Stimulated activated CD4-positive, alpha-beta T cell treated with anti-CD3 and anti-CD28 coated beads, Interleukin-12 subunit alpha, Interleukin-12 subunit beta, amount 100 ng/mL, for 24 hours (primary cell): ENCODE data around the gene DDX10.

ENCODE experiments used
- DNase-seq, 2 experiments: peaks; one replicate each; pipeline ENCODE4 v3.0.0-alpha.2; 2020; ENCODE audit warnings: low read depth in 2 of 2

DDX10 gene

DNA sequence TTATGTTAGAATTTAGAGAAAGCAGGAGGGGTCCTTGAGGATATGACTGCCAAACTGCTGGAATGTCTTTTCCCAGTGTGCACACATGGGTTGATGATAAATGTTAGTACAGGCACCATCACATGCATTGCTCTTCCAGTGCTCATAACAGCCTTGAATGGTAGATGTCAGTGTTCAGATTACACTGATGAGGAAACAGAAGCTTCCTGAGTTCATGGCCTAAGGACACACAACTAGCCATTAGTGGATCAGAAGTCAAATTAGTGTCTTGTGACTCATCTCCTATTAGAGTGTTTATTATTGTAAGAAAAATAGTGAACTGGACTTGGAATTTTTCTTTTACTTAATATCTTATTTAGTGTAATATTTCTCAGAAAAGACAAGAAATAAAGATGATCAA, 241.5 kb downstream of the DDX10 start:
- no peak for DNase-seq

GRCh38 chr11:108906826-108907225, 242.0 kb downstream of the DDX10 start:
- no peak for DNase-seq

DNA sequence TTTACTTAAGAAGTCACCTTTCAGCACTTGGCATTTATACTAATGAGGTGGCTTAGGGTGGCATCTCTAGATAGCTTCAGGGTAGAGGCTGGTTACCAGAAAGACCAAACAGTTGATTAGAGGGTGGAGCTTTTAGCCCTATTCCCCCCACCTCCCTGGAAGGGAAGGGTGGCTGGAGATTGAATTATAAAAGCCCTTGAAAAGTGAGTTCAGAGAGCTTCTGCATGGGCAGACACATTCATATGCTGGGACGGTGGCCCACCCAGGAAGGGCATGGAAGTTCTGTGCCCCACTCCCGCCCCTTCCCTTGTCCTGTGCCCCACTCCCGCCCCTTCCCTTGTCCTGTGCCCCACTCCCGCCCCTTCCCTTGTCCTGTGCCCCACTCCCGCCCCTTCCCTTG, 244.2 kb downstream of the DDX10 start:
- DNase-seq: no peak

DNA sequence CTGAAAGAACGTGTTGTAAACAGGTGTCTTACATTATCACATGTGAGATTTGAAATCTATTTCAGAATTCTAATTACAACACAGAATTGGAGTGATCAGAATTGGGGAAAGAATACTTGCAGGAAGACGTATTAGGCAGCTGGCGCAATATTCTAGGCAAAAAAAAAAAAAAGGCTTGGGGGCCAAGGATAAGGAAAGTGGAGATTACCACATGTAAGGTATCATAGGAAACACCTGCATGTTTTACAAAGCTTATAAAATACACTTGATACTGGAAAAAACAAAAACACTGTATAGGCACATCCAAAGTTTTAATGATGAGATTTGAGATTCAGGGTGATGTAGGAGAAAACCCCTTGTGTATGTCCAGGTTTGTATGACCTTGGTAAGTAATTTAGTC, 245.1 kb downstream of the DDX10 start:
- no peak for DNase-seq

DNA sequence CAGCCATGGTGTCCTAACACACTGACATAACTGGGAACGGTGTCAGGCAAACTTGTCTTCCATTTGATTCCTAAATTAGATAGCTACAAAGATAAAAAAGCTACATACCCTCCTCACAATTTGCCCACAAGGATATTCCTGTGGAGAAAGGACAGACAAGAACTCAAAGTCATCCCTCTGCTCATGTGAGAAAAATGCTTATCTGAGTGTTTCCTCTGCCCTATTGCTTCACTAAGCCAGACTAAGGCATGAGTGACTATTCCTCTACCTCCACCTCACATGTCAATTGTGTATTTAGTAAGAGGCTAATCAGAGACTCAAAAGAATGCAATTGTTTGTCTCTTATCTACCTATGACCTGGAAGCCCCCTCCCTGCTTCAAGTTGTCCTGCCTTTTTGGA, 247.7 kb downstream of the DDX10 start:
- no peak for DNase-seq

DNA sequence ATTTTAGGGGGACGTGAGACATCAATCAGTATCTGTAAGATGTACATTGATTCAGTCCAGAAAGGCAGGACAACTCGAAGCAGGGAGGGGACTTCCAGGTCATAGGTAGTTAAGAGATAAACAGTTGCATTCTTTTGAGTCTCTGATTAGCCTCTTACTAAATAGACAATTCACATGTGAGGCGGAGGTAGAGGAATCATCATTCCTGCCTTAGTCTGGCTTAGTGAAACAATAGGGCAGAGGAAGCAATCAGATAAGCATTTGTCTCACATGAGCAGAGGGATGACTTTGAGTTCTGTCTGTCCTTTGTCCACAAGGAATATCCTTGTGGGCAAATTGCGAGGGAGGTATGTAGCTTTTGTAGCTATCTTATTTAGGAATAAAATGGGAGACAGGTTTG, 248.3 kb downstream of the DDX10 start:
- no peak for DNase-seq

- DNase-seq: no peak
Observed at GRCh38 chr11:108914211-108914610, 249.3 kb downstream of the DDX10 start.

GRCh38 chr11:108914981-108915380, 250.1 kb downstream of the DDX10 start:
- DNase-seq: no peak

GRCh38 chr11:108915666-108916065, 250.8 kb downstream of the DDX10 start:
- no peak for DNase-seq

DNA sequence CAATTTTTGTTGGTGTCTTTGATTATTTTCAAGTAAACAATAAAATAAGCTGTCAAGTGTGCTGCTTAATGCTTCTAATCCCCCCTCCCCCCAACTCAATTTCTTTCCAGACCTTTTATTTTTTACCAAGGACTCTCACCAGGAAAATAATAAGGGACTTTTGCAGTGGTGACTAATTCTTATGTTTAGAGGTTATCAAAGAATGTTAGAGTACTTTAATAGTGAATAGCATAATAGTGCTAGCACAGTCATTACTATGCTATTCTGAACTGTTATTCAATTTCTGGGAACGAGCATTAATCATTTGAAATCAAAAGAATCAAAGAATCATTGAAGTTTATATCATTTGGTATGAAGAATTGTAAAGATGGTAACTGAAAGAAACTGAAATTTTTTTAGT, 251.4 kb downstream of the DDX10 start:
- no peak for DNase-seq

- no peak for DNase-seq
Observed at GRCh38 chr11:108916935-108917334, 252.1 kb downstream of the DDX10 start.

GRCh38 chr11:108921211-108921610, 256.3 kb downstream of the DDX10 start:
- DNase-seq: no peak

GRCh38 chr11:108922241-108922640, 257.4 kb downstream of the DDX10 start:
- DNase-seq: no peak

DNA sequence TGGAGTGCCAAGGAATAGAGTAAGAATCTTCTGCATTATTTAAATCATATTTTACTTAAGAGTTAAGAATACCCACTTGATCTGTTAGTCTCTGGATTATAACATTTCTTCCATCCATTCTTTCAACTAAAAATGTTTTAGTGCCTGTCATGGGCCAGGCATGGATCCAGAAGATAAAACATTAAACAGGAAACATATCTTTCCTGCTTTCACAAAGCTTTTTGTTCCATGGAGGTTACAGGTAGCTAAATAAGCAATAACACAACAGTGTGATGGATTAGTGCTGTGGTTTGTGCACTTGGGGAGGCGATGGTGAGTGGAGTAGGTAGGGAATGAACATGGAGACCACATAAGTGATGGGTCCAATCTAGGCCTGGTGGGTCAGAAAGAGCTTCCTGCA, 258.5 kb downstream of the DDX10 start:
- no peak for DNase-seq

DNA sequence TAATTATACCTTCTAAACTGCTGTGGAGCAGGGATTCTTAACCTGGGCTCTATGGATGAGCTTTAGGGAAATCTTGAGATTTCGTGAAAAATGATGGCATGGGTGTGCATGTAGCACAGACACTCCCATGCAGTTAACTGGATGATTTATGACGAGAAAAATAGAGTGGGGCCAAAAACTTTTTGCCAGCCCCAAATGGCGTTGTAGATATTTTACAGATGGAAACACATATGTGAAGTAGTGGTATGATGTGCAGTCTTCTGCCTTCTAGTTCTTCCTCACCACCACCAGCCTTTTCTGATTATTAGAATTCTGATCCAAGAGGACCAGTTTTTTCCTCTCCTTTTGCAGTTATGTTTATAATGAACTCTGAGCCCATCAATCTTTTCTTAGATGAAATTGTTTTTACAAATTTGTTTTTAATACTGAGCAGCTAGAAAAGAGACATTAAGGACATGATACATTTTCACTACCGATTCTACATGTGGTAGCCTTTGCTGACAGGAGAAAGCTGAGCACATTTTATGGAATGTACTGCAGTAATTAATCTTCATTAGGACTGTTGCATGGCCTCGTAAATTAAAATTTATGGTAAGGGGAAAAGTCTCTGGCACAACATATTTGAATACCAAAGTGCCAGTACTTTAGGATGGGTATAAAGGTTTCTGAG, 261.4 kb downstream of the DDX10 start:
- no peak for DNase-seq

DNA sequence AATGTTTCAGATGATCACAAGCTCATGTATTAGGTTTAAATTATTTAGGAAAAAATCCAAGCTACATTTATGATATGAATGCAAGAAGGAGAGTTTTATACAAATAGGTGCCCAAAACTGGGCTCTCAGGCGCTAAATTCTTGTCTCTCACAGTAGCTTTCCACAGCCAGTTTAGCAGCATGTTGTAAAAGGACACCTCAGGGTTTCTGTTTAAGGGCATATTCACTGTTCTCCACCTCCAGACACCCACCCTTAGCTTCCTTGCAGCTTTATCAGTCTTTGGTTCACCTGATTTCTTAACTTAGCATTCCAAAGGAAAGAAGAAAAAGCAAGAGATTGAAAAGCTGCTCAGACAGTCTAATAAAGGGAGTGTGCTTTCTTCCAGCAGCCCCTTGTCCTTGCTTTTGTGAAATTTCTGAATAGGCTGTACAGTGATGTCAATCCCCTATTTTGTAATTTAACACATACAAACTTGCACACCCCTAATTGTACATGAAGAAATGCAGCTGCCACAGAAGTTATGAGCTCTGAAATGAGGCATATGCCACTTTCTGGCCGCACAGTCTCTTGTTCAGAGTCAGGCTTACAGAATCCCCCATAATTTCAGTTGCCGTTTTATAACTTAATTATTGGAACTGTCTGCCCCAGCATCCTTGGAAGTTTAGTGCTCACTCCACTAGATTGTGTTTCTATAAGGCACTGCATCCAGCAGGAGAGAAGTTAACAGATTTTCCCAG, 262.1 kb downstream of the DDX10 start:
- DNase-seq: no peak

GRCh38 chr11:108927791-108928545, 263.1 kb downstream of the DDX10 start:
- DNase-seq: no peak

- no peak for DNase-seq
Observed at GRCh38 chr11:108929241-108929640, 264.4 kb downstream of the DDX10 start.

- no peak for DNase-seq
Observed at GRCh38 chr11:108931168-108931567, 266.3 kb downstream of the DDX10 start.

DNA sequence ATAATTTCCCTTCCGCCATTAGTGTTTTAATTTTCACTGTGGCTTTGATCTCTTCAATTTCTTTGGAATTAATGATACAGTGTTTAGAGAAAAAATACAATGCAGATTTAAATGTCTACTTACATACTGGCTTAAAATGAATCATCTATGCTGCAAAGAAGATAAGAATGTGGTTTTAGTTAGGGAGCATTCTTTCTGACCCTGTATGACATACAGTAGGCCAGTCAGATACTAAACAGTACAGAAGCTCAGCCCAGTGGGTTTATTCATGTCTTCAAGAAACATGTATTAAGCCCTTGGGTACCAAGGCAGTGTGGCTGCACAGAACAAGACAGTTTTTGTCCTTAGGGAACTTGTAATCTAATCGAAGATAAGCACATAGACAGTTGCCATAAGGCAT, 268.8 kb downstream of the DDX10 start:
- DNase-seq: no peak

- no peak for DNase-seq
Observed at GRCh38 chr11:108934289-108934688, 269.4 kb downstream of the DDX10 start.

DNA sequence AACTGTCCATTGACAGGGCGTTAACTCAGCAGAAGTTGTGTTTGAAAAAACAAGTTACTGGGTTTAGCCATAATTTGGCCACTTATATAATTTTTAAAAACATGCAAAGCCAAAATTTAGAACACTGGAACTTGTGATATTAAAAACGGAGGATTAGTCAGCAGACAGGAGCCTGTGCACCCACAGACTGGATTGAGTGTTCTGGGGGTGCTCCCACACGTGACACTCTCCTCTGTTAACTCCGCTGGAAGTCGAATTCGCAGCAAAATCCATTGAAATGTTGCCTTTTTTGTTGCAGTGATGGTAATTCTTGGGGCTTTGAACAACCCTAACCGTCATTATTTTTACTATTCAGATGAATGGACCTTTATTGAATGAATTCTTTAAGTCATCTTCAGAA, 269.8 kb downstream of the DDX10 start:
- DNase-seq: no peak

DNA sequence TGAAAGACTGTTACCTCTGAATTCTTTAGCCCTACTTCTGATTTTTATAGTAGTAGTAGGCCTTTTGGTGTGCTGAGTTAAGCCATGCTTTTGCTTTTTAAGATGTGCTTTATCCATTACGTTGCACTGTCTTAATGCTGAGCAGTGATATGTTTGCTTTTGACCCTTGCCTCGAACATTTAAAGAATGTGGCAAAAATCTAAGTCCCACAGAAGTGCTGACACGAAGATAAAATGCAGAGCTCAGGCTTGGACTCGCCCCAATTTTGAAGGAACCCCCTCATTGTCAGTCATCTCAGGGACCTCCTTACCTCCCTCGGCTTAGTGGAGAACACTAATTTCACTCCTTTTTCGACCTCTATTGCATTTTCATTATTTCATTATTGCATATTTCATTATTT, 272.9 kb downstream of the DDX10 start:
- DNase-seq: no peak
